DMS 273 (cell line): ENCODE measurements around the gene UTP15.

Source experiments
- DNase-seq: peaks from one replicate; lab custom pipeline; 2025; ENCODE audit not compliant: unreplicated experiment; lab: John Stamatoyannopoulos, UW

The UTP15 gene

DNA sequence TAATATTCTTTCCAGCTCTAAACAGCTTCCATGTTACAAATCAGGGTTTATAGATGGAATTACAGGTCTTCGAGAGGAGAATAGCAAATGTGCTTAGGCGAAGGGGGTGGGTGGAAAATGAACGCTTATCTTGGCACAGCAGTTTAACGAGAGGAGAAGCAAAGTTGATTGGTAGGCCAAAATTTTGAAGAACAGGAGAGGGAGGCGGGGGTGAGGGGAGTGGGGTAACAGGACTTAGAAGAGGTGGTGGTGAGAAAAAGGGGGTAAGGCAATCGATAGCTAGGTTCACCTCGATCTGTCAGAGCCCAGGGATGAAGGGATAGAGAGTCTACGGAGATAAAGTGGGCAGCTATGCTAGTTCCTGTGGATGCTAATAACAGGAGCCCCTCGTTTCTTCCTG lies 868 bp upstream of the UTP15 start:
- DNase-seq, result peak; percentile 57

DNA sequence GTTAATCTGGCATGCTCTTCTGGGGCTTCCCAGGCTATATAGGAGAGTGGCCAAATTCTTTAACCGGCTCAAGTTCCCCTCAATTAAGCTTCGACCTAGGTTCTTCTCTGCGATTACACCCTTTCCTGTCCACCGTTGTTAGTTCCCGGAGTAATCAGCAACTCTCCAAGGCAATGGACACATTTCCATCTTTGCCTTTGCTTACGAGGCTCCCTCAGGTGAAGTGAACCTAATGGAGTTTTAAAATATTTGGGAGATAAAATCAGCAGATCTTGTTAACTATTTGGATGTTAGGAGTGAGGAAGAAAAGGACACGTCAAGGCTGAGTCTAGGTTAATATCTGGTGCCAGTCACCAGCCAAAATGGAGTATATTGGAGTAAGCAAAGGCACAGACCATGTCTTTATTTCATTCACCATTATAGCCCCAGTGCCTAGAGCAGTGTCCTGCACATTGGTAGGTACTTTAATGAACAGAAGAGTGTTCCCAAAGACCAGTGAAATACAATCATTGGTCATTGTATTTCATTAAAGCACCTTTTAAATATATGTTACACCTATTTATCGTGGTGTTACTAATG lies 515 bp downstream of the UTP15 start:
- DNase-seq, result no peak

GRCh38 chr5:73582285-73583145 lies 17.0 kb downstream of the UTP15 start:
- no peak for DNase-seq

DNA sequence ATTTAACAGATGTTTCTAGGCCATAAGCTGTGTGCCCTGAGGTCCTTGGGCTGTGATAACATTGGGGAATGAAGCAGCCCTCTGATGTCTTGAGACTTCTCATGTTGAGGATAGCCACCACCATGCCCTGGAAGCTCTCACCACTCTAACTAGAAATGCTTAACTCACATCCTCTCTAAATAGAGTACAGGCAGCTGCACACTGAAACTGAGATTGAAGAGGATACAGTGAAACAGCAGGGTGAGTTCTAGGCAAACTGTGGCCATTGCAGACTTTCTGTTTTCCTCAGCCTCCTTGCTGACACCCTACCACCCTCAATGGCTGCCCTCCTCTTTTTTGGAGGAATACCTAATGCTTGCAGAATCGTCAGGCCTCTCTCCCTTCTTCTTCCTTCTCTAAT lies 22.4 kb downstream of the UTP15 start:
- no peak for DNase-seq

DNA sequence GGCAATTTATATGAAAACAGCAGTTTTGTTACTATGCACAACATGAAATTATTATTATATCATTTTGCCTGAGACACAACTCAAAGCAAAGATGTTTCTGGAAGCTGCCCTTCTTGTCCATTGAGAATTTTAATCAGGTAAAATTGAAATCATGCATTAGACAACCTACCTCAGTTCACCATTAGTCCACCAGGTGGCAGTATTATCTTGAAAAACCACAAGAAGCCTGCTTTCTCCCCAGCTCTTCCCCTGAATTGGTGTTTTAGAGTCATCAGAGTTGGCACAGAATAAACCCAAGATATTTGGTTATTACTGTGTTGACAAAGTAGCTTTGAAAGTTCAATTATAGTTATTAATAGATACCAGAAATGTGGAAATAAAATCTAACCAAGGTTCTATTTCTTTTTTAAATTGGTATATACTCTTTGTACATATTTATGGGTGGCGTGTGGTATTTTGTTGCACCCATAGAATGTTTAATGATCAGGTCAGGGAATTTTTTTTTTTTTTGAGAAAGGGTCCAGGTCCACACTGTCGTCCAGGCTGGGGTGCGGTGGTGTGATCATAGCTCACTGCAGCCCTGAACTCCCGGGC lies 25.7 kb downstream of the UTP15 start:
- DNase-seq, result peak; percentile 89

- DNase-seq, result peak; percentile 20
Measured at GRCh38 chr5:73591698-73592501, 26.4 kb downstream of the UTP15 start.

- DNase-seq, result no peak
Measured at GRCh38 chr5:73592551-73592950, 27.0 kb downstream of the UTP15 start.

DNA sequence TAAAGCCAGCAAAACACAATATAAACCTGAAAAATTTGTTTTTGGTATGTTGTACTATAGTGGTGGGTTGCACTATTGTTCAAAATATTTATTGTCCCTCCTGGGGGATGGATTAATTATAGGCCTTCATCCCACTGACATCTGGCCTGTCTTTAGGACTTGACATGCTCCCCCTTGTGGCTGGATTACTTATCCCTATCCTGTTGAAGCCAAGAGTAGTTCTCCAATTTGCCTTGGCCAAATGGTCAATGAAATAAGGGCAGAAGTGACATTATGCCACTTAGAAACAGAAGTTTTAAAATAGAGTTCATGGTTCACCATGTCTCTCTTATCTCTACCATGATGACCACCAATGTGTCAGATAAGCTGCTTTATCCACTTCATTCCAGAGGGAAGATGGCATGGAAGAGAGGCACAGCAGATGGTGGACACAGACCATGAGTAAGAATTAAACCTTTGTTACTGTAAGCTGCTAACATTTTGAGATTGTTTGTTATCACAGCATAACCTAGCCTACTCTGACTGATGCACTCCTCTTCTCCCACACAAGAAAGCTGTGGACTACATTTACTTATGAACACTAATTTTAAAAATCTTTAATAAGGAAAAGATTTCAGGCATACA lies 31.3 kb downstream of the UTP15 start:
- peak; percentile 87 for DNase-seq

DNA sequence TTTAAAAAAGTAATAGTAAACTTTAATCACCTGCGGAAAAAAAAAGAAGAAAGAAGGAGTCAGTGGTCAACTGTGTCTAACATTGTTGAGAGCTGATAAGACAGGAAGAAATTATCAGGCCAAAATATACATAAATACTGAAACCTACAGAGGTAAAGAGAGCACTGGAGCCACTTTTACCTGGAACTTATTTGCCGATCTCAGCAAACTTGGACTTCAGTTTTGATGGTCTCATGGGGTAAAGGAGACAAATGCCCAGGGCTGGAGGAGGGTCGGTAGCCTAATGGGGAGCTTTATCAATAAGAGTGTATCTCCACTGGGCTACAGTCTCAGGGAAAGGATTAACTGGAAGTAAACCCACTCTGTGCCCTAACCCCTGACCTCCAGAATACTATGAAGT lies 33.8 kb downstream of the UTP15 start:
- DNase-seq, result no peak

DNA sequence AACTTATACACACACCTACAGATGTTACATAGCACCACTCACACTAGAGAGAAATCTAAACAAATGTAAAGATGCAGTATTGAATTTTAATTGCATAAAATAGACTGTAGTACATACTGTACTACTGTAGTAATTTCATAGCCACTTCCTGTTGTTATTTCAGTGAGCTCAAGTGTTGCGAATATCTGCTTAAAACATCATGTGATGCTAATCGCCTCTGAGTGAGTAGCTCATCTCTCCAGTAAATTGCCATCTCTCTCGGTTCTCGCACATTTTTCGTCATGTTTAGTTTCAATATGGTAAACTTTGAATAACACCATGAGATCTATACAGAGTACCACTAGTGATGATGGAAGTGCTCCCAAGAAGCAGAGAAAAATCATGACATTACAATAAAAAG lies 38.5 kb downstream of the UTP15 start:
- DNase-seq, result no peak

GRCh38 chr5:73605223-73606087 lies 39.9 kb downstream of the UTP15 start:
- DNase-seq, result no peak

DNA sequence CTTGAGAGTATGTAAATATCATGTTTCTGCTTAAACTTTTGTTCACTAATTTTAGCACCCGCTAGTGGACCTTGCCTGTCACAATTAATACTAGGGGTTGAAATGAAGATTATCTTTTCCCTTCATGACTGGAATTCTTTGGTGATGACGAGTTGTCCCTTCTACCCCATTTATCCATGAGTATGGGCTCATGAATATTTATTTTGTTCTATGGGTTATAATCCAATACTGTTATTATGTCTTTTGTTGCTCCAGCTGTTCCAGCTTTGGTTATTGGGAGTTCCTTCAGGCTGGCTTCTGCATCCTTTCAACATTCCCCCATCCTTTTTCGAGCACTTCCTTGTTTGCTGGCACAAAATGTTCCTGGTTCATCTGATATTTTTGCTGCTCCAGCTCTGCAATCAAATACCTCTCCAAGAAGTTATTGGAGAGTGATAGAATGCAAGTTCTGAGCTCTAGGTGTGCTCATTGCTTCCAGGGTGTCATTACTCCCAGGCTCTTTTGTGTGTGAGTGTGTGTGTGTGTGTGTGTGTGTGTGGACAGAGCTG lies 40.7 kb downstream of the UTP15 start:
- no peak for DNase-seq

GRCh38 chr5:73607228-73607627 lies 41.7 kb downstream of the UTP15 start:
- DNase-seq, result no peak

GRCh38 chr5:73612799-73613198 lies 47.3 kb downstream of the UTP15 start:
- DNase-seq, result no peak

DNA sequence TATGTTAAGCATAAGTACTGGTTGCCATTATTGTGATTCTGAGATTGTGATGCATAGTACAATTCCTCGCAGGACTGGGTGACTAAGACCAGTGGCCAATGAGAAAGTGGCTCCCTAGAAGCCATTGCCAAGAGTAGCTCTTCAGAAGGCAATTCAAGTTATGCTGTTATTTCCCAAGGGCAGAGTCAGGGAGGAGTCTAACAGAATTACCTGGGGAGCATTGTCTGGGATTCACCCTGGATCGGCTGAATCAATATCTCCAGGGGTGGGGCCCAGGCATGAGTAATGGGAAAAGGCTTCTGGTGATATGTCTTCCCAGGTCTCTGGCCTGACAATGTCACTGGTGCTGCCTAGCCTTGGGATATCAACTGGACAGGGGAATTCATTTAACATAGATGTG lies 49.5 kb downstream of the UTP15 start:
- DNase-seq, result no peak

- peak; percentile 23 for DNase-seq
Measured at GRCh38 chr5:73615947-73616346, 50.4 kb downstream of the UTP15 start.

DNA sequence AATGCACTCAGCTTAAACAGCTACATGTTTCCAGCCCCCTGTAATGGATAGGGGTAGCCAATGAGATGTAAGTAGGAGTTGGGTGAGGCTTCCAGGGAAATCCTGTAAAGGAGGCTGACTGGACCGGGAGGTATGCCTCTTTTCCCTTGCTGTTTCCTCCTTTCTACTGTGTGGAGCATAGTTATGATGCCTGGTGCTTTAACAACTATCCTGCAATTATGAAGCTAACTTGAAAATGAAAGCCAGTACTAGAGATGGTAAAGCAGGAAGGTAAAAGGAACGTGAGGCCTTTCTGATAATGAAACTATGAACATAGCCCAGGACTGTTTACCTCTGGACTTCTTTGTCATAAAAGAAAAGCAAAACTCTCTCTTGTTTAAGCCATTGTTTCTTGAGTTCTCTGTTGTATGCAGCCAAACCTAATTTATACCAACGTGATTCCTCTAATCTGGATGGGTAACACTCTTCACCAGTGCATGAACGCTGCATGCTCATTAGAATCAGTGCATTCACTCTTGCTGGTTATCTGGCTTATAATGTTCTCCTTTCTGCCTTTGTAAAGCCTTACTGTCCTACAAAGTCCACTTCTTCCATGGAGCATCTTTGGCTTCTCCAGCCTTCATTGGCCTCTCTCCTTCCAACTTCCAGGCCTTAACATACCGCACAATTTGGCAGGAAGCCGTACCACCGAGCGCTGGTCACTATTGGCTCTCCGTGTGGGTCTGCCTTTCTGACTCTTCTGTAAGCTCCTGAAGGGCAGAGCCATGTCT lies 52.2 kb downstream of the UTP15 start:
- peak; percentile 43 for DNase-seq

- peak; percentile 90 for DNase-seq
Measured at GRCh38 chr5:73619606-73620333, 54.2 kb downstream of the UTP15 start.
